MCF 10A (cell line): ENCODE measurements around the gene TSR3. TPM values are rescaled to one million over a fixed set of nuclear protein-coding genes. Genes with fewer than 3 reads are reported as not detected.

Source experiments
- BruUV-seq: library from RNA; stranded (reverse); fragments of 400-500 nt; replicated peaks from 2 replicates; lab custom pipeline; 2021; lab: Mats Ljungman, UMichigan
- CTCF ChIA-PET: fragments of 300-600 bp; sonication (Branson Sonifier 250); formaldehyde crosslinking; extraction: SDS; loops from one replicate; lab custom pipeline; 2021; ENCODE audit warnings: antibody characterized with exemption, inconsistent platforms; lab: Yijun Ruan, JAX
- POLR2A ChIA-PET: fragments of 300-600, 350-650 bp; sonication (Branson Sonifier 250); formaldehyde crosslinking; extraction: SDS; loops from one replicate; lab custom pipeline; 2020; ENCODE audit warnings: antibody characterized with exemption, inconsistent platforms; lab: Yijun Ruan, JAX
- DNase-seq: peaks from one replicate; pipeline ENCODE4 v3.0.0-alpha.2; 2018; ENCODE audit not compliant: unreplicated experiment
- H3K27ac Mint-ChIP-seq: one replicate; pipeline ENCODE4 v1.8.0; 2022; ENCODE audit warnings: mild to moderate bottlenecking, low read depth, mixed read lengths; ENCODE audit not compliant: unreplicated experiment
- H3K27me3 Mint-ChIP-seq: one replicate; pipeline ENCODE4 v1.8.0; 2022; ENCODE audit warnings: mixed read lengths; ENCODE audit not compliant: insufficient read depth, unreplicated experiment
- H3K36me3 Mint-ChIP-seq: one replicate; pipeline ENCODE4 v1.8.0; 2022; ENCODE audit warnings: mild to moderate bottlenecking, moderate library complexity, mixed read lengths; ENCODE audit not compliant: insufficient read depth, unreplicated experiment
- H3K4me1 Mint-ChIP-seq: one replicate; pipeline ENCODE4 v1.8.0; 2022; ENCODE audit warnings: mixed read lengths; ENCODE audit not compliant: insufficient read depth, unreplicated experiment
- H3K4me3 Mint-ChIP-seq: one replicate; pipeline ENCODE4 v1.8.0; 2022; ENCODE audit warnings: mild to moderate bottlenecking, moderate library complexity, mixed read lengths; ENCODE audit not compliant: unreplicated experiment
- H3K9me3 Mint-ChIP-seq: one replicate; pipeline ENCODE4 v1.8.0; 2022; ENCODE audit warnings: mixed read lengths; ENCODE audit not compliant: unreplicated experiment
- intact Hi-C: fragments of 100-400 bp; cut with micrococcal nuclease; formaldehyde crosslinking; loops from 2 replicates; pipeline ENCODE4 v1.14.1; 2022
- total RNA-seq: library from RNA; stranded (reverse); gene quantifications from 2 replicates; pipeline ENCODE4 v1.2.3, GENCODE V29; 2022
- TF ChIP-seq, protein P1 (sequence below): fragments of 200-600 bp; IDR thresholded peaks from one replicate; pipeline ENCODE4 v1.8.0; 2022; ENCODE audit warnings: antibody characterized with exemption, mild to moderate bottlenecking; ENCODE audit not compliant: unreplicated experiment

Gene TSR3
- total RNA-seq, 1 experiment from 2014 or later, result 49.6 TPM

DNA sequence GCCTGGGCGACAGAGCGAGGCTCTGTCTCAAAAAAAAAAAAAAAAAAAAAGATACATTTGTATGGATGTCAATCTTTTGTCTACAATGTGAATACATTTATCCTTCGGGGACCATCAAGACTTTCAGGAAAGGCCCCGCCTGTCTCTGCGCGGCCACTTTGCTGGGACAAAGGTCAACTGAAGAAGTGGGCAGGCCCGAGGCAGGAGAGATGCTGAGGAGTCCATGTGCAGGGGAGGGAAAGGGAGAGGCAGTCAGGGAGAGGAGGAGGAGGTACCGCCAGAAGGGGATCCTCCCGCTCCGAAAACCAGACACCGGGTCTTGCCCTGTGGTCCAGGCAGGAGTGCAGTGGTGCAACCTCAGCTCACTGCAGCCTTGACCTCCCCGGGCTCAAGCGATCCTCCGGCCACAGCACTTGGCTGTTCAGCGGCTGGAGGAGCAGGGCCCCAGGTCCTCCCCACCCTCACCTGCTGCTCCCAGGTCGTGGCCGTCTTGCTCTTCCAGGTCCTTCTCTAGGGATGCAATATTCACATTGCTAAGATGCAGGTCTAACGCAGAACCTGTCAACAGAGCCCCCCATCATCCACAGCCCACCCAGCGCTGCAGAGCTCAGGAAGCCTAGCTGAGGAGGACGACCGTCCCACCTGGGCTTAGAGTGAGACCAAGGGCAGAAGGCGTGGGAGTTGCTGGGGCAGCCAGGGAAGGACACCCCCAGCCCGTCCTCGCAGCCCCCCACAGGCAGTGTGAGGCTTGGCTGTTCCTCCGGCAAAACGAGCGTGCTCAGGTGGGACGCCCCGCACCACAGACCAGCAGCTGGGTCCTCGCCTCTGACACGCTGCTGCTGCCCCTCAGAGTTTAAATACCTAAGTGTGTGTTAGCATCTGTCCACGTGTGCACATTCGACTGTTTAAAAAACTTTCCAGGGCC is 19.6 kb upstream of the TSR3 start:
- CTCF ChIA-PET, result interaction anchor here (0.6 kb wide), 2 partner anchors 9 to 11 kb away, joined by 4 to 7 read pairs; no protein-coding TSS in a partner anchor
- intact Hi-C loops, result no loop called here
- TF ChIP-seq, protein P1, sequence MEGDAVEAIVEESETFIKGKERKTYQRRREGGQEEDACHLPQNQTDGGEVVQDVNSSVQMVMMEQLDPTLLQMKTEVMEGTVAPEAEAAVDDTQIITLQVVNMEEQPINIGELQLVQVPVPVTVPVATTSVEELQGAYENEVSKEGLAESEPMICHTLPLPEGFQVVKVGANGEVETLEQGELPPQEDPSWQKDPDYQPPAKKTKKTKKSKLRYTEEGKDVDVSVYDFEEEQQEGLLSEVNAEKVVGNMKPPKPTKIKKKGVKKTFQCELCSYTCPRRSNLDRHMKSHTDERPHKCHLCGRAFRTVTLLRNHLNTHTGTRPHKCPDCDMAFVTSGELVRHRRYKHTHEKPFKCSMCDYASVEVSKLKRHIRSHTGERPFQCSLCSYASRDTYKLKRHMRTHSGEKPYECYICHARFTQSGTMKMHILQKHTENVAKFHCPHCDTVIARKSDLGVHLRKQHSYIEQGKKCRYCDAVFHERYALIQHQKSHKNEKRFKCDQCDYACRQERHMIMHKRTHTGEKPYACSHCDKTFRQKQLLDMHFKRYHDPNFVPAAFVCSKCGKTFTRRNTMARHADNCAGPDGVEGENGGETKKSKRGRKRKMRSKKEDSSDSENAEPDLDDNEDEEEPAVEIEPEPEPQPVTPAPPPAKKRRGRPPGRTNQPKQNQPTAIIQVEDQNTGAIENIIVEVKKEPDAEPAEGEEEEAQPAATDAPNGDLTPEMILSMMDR, result no peak

GRCh38 chr16:1367486-1368174 is 16.0 kb upstream of the TSR3 start:
- POLR2A ChIA-PET, result interaction anchor here (0.6 to 1.2 kb wide), 2 partner anchors 9 to 14 kb away, joined by 3 to 4 read pairs; no protein-coding TSS in a partner anchor
- Mint-ChIP-seq H3K4me1 (no peaks in the 10 kb centered on the region), H3K9me3 (no peaks in the 10 kb centered on the region), H3K36me3 (peaks cover 29% of the 10 kb centered on the region), H3K4me3 (no peak overlapping the region), H3K27me3 (no peaks in the 10 kb centered on the region), H3K27ac (no peak overlapping the region)
- TF ChIP-seq, protein P1, result no peak
- no peak for DNase-seq
- no TSS peak for BruUV-seq
- intact Hi-C loops, result no loop called here
- CTCF ChIA-PET, result no interaction called here

More for the DNA sequence above, 19.6 kb upstream of the TSR3 start:
- no peak for DNase-seq
- Mint-ChIP-seq H3K4me1 (no peaks in the 10 kb centered on the region), H3K27me3 (no peaks in the 10 kb centered on the region), H3K9me3 (no peaks in the 10 kb centered on the region), H3K36me3 (peaks cover 22% of the 10 kb centered on the region), H3K4me3 (no peak overlapping the region), H3K27ac (no peak overlapping the region)
- no TSS peak for BruUV-seq
- POLR2A ChIA-PET, result no interaction called here

DNA sequence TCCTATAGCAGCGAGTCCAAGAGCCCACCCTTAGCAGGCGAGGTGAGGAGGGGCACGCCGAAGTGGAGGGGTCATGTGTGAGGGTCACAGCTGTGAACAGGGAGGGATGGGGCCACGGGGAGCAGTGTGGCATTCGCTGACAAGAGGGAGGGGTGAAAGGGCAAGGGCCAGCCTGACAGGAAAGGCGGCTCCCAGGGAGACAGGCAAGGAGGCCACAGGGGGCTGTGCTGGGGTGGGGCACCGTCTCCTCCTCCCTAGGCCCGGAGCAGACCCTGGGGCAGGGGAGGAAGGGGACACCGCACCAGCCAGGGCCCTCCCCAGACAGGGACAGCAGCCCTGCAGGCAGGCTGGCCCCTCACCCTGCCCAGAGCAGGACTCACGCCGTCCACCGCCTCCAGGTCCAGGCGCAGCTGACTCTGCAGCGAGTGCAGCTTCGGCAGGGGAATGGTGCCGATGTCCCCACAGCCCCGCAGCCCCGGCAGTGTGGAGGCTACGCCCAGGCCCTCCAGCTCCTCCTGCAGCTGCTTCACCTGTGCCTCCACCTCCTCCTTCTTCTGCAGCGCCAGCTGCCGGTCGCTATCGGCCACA is 15.1 kb upstream of the TSR3 start:
- intact Hi-C loops, result no loop called here
- BruUV-seq, result no TSS peak
- Mint-ChIP-seq H3K36me3 (peaks cover 34% of the 10 kb centered on the region), H3K4me1 (no peaks in the 10 kb centered on the region), H3K9me3 (no peaks in the 10 kb centered on the region), H3K27me3 (no peaks in the 10 kb centered on the region), H3K27ac (no peak overlapping the region), H3K4me3 (no peak overlapping the region)
- POLR2A ChIA-PET, result interaction anchor here (0.5 to 1.3 kb wide), 3 partner anchors 17 to 30 kb away, joined by 3 to 7 read pairs (median 3); no protein-coding TSS in a partner anchor
- no peak for DNase-seq
- CTCF ChIA-PET, result interaction anchor here (0.6 kb wide), 1 partner anchor 47 kb away, joined by 4 read pairs; no protein-coding TSS in a partner anchor
- TF ChIP-seq, protein P1, result no peak
